GM19043 (cell line): Measurements from ENCODE around the gene PIP4K2A.

Source experiments
- ATAC-seq: cut with Tn5 transposase; IDR thresholded peaks from one replicate; pipeline ENCODE4 v1.9.1; 2021; ENCODE audit warnings: low read depth; ENCODE audit not compliant: unreplicated experiment

PIP4K2A gene

GRCh38 chr10:22607261-22607660, 107.1 kb downstream of the PIP4K2A start:
- no peak for ATAC-seq

DNA sequence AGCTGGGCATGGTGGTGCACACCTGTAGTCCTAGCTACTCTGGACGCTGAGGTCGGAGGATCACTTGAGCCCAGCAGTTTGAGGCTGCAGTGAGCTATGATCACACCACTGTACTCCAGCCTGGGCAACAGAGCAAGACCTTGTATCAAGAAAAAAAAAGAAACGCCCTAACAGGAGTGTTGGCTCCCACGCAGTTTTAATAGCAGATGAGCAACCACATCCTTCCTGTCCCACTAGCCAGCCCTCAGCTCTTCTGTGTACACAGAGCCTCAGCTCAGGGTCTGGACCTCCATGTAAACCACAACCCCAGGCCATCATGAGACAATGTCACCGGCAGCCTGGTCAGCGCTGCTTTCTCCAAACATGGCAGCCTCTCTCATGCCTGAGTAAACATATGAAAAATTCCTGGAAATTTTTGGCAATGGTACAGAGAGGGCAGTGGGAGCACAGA, 108.2 kb downstream of the PIP4K2A start:
- peak; percentile 96 for ATAC-seq

DNA sequence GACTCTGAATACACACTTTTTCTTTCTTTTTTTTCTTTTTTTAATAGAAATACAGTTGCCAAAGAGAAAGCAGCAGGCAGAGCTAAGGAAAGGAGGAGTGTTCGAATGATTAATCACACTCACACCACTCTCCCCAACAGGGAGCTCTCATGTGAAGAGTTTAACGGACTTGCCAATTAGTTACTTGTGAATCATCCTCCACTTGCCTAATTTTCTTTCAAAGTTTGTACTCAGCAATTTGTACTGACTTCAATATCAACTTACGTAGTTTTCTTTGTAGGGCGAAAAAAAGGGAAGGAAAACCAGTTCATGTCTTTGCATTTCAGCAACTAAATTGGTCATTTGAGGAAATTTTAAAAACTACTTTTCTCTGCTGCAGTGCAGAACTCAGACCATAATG, 109.2 kb downstream of the PIP4K2A start:
- no peak for ATAC-seq

DNA sequence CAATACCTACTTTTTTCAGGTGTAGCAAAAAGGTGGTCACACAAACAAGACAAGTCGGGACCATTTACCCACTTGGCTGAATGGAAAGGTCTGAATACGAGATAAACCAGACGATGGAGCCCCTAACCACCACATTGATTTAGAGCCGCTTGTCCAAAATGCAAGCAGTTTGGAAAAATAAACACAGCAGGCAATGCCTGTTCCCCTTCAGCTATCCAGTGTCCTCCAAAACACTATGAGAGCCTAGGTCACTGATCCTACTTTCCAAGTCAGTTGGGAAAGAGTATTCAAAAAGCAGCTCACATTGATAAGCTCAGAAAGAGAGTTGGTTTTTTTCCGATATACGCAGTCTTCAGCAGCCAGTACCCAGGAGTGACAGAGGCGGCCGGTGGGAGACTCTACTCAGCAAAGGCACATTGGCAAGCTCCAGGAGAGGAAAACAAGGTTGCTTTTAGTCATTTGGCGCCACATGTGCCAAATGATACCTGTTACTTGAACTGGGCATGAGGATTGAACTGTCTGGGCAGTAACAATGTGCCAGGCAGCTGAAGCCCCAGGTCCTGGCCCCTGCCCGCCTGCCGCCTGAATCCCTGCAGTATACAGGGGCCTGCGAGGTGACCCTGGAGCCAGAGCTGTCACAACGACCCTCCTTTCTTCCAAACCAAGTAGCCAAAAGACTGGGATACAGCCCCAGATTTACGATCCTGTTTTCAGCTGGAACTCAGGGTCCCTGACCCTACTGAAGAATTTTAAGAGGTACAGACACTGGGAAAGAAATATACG, 109.8 kb downstream of the PIP4K2A start:
- ATAC-seq, result no peak

DNA sequence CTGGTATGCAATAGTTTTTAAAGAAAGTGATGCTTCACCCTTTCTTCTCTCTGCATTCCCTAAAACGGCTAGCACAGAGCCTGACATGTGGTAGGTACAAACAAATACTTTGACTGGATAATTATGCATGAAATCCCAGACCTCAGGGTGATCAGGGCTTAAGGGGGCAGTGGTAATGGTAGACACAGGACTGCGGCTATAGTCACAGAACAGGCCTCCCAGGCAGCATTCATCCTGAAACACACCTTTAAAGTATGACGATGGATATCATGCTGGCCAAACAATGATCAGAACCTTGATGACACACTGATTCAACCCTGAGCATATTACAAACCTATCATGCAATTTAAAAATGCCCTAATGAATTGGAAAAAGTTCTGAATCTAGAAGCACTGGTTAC, 110.8 kb downstream of the PIP4K2A start:
- no peak for ATAC-seq

- ATAC-seq, result no peak
Observed at GRCh38 chr10:22601618-22602017, 112.8 kb downstream of the PIP4K2A start.

GRCh38 chr10:22599636-22600228, 114.6 kb downstream of the PIP4K2A start:
- no peak for ATAC-seq

GRCh38 chr10:22599048-22599561, 115.3 kb downstream of the PIP4K2A start:
- ATAC-seq, result peak; percentile 27

- no peak for ATAC-seq
Observed at GRCh38 chr10:22598478-22598877, 115.9 kb downstream of the PIP4K2A start.

DNA sequence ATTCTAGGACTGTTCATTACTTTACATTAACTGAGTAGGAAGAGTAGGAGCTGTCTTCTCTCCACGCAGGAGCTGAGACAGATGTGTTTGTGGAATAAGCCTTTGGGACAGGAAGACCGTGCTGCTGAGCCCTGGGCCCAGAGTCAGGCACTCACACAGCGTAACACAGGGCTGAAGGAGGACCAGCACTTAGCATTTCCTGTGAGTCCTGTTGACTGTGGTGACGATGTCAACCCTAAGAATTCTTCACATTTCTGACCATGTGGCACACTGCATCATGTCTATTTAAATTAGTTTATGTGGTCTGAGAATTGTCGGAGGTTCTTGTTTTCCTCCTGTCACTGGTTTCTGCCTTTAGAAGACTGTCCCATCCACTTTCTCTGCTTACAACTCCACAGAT, 117.2 kb downstream of the PIP4K2A start:
- ATAC-seq, result peak; percentile 56

DNA sequence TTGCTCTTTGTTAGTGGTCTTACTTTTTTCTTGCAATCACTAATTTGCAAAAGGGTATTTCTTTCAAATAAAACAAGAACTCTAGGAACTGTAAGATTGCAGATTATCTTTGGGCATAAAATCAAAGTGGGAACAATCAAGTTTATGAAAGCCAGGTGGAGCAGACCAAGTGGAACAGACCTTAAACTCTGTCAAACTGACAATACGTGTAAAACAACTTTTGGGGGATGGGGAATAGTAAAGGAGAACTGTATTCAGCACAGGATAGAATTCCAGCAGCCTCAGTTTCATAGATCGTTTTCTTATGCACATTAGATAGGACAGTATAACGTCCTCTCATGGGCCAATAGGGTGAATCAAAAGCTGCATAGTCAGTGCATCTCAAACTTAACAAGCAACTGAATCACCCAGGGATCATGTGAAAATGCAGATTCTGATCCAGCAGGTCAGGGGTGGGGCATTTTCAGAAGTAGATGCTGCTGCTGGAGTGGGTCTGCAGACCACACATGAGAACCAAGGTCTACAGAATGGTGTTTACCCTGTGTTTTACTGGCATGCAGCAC, 120.7 kb downstream of the PIP4K2A start:
- ATAC-seq, result no peak

DNA sequence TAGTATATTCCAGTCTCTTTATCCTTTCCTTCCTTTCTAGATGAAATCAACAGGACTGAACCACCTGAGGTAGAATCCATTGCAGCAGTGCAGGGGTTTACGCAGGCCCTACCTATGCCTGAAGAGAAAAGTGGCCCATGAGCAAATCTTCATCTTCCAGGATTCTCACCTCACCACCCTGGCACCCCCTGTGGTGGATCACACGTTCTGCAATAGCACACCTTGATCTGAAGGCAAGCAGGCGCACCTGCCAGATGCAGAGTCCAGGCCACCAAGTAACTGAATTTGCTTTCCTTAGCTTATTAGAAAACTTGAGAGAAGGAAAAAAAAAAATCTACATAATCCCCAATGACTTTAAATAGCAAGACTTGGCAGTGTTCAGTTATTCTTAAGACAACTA, 121.4 kb downstream of the PIP4K2A start:
- no peak for ATAC-seq

GRCh38 chr10:22589851-22590514, 124.4 kb downstream of the PIP4K2A start:
- no peak for ATAC-seq

- no peak for ATAC-seq
Observed at GRCh38 chr10:22588462-22588861, 125.9 kb downstream of the PIP4K2A start.

DNA sequence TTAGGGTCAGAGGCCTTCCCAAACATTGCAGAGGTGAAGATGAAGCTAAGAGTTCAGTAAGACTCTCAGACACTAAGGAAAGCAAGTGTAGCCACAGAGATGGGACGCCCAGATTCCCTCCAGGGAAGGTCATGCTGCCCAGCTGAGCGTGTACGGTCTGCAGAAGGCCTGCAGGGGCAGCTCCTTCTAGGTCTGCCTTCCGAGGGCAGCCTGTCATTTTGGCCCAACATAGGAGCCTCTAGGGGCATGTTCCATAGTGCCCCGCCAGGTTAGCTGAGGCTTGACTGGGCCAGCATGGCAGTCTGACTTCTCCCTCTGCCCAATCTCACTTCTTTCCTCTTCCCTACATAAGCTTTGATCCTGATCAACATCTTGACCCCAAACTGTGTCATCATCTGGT, 130.7 kb downstream of the PIP4K2A start:
- no peak for ATAC-seq

GRCh38 chr10:22581461-22581860, 132.9 kb downstream of the PIP4K2A start:
- no peak for ATAC-seq

DNA sequence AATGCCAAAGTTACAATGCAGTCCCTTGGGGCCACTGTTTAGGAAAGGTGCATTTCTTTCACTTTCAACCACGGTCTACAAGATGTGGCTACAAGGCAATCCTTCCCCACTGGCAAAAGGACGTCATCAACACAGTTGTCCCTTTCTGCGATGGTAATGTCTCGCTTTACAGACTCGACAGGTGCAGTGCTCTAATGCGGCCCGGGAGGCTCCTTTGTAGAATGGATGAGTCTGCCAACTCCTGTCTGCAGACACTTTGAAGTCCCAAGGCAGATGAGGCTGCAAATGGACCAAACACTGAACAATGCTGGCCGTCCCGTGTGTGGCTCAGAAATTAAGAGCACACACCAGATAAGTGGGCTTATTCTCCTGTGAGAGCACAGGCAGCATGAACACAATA, 133.7 kb downstream of the PIP4K2A start:
- ATAC-seq, result no peak

DNA sequence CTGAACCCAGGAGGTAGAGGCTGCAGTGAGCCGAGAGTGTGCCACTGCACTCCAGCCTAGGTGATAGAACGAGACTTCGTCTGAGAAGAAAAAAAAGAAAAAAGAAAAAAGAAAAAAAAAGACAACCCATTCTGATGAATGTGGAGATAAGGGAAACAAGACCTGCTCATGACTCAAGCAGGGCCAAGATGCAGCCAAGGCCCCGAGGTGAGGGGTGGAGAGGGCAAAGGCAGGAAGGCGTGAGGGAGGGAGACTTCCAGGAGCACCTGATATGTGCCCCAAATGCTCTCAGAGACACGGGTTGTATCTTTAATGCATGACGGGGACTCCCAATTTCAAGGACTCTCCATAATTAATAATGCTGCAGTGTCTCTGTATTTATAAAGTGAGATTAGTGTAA, 134.6 kb downstream of the PIP4K2A start:
- no peak for ATAC-seq

- ATAC-seq, result no peak
Observed at GRCh38 chr10:22573820-22574569, 140.4 kb downstream of the PIP4K2A start.

DNA sequence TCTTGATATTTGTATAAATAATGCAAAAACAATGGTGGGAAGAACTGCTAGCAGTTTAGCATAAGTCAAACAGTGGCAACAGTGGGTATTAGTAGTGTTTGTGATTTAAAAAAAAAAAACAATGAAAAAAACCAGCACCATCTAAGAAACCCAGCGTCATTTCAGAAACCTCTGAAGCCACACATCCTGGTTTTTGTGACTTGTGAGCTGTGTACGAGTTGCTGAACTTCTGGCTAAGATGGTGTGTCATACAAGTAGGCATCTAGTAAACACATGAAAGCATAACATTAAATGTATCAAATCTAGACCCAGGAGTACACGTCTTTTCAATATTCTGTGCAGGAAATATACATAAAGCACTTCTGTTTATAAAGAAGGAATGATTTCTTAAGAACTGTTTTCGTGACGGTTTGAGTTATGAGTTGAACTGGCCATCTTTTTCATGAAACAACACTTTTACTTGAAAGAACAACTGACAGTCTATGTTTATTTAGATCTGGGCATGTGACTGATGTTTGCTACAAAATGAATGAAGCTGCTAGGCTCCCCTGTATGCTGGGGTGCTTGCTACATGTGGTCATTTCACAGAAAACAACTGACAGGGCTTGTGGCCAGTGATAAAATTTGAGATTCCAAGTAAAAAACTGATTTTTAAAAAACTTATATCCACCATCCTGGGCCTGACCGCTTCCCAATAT, 143.5 kb downstream of the PIP4K2A start:
- no peak for ATAC-seq
